GM21786 (cell line): ENCODE data around the gene MLN.
"Not testable (repeated sequence)": the region's sequence is repeated elsewhere in the genome, so short reads cannot be mapped to it uniquely, and the experiment has no call there.

Source experiments
- ATAC-seq: cut with Tn5 transposase; IDR thresholded peaks from one replicate; pipeline ENCODE4 v1.9.1; 2021; ENCODE audit not compliant: unreplicated experiment

MLN gene

DNA sequence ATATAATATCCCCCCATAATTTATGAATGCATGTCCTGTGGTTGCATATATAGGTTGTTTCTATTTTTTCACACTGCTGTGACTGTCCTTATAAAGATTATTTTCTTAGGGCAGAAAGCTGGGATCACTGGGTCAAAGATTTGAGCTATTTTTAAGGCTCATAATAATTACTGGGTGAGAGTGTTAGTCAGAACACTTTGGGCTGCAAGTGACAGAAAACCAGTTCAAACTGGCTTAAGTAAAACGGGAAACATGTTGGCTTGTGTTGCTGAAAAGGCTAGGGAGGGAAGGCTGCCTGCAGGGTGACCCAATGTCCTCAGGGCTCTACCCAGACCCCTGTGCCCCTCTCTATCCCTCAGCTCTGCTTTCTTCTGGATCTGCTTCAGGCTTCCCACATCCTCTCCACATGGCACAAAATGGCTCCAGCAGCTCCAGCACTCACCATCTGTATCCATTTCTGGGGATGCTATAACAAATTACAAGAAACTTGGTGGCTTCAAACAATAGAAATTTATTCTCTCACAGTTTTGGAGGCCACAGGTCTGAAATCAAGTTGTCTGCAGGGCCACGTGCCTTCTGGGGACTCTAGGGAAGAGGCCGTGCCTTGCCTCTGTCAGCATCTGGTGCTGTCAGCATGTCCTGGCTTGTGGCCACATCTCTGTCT lies 33.1 kb upstream of the MLN start:
- ATAC-seq, result no peak

DNA sequence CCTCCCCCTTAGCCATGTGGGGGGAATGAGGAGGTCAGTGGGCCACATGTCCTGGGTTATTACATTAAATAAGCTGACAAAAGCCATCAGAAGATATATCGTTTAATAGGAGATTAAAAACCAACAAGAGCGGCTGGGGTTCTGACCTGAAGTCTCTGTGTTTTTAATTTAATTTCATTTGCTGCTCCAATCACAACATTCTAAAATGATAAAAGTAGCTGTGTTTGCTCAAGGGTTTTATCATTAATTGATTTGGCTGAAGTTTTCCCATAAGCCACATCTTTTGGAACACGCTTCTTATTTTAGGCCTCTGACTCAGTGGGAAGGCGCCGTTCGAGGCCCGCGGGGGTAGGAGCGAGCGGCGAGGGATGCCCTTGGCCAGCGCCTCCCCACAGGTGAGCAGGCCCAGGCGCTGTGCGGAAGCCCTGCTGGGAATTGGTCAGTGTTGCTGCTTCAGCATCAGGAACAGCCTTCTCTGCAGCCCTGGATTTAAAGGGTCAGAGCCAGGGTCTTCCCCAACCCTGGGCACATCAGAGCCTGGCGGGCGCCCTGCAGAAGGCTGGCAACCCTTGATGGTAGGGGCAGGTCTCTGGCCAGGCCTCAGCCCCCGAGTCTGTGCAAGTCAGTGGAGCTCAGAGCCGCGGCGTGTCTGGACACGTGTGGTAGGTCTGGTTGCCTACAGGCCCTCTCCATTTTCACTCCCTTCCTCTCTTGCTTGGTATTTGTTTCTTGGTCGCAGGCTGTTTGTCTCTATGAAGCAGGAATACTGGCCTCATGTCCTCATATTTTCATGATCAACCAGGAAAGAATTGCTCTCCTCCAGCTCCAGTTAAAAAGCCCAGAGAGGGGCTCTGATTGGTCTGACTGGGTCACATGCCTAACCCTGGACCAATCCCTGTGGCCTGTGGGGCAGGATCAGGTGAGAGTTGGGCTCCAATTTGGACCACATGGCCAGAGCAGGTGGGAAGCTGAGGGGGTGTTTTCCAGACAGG lies 30.9 kb upstream of the MLN start:
- ATAC-seq, result no peak

DNA sequence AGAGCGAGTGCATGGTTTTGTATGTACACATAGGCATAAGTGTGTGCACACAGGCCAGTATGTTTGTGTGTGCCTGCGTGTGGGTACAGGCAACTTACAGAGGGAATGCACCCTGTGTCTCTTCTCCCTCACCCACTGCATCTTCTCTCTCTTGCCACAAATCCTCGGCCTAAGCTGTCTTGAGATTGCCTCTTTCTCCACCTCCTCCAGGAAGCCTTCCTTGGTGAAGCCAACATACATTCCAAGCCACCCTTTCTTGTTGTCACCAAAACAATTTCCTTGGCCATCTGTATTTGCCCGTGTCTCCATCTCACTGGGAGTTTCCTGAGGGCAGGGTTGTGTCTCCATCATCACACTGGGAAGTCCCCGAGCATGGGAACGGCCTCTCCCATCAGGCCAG lies 29.8 kb upstream of the MLN start:
- ATAC-seq, result no peak

DNA sequence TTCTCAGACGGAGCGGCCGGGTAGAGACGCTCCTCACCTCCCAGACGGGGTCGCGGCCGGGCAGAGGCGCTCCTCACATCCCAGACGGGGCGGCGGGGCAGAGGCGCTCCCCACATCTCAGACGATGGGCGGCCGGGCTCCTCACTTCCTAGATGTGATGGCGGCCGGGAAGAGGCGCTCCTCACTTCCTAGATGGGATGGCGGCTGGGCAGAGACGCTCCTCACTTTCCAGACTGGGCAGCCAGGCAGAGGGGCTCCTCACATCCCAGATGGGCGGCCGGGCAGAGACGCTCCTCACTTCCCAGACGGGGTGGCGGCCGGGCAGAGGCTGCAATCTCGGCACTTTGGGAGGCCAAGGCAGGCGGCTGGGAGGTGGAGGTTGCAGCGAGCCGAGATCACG lies 29.0 kb upstream of the MLN start:
- not testable (repeated sequence) for ATAC-seq

DNA sequence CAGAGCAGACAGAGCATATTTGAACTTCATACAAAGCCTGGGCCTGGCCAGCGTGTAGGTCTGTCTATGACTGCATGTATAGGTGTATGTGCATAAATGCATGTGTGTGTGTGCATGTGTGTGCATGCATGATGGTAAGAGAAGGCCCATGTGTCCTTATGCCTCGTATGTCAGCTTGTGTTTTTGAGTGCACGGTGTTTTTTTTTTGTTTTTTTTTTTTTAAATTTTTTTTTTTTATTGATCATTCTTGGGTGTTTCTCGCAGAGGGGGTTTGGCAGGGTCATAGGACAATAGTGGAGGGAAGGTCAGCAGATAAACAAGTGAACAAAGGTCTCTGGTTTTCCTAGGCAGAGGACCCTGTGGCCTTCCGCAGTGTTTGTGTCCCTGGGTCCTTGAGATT lies 27.9 kb upstream of the MLN start:
- ATAC-seq, result not testable (repeated sequence)

DNA sequence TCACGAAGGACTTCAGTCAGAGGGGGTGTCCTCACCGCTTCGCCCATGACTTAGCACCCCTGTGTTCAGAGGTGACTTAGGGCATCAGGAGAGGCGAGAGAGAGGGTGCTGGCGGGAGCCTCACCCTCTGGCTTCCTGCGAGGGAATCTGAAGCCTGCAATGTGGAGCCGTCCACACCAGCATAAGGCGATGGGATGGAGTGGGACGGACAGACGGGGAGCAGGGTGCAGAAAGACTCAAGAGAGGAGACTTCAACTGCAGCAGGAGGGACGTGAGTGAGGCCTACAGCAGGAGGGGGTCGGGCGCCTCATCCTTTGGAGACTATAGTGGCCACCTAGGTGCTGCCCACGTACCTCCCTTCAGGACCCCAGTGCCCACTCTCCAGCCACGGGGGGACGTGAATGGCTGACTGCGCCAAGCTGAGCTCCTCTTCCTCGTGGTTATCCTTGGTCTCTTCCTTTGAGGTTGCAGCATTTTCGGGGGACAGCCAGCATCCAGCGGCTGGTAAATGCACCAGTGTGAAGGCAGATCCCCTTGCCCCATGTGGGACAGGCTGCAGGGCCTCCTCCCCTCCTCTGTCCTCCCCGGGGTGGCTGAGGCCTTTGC lies 26.9 kb upstream of the MLN start:
- ATAC-seq, result no peak

DNA sequence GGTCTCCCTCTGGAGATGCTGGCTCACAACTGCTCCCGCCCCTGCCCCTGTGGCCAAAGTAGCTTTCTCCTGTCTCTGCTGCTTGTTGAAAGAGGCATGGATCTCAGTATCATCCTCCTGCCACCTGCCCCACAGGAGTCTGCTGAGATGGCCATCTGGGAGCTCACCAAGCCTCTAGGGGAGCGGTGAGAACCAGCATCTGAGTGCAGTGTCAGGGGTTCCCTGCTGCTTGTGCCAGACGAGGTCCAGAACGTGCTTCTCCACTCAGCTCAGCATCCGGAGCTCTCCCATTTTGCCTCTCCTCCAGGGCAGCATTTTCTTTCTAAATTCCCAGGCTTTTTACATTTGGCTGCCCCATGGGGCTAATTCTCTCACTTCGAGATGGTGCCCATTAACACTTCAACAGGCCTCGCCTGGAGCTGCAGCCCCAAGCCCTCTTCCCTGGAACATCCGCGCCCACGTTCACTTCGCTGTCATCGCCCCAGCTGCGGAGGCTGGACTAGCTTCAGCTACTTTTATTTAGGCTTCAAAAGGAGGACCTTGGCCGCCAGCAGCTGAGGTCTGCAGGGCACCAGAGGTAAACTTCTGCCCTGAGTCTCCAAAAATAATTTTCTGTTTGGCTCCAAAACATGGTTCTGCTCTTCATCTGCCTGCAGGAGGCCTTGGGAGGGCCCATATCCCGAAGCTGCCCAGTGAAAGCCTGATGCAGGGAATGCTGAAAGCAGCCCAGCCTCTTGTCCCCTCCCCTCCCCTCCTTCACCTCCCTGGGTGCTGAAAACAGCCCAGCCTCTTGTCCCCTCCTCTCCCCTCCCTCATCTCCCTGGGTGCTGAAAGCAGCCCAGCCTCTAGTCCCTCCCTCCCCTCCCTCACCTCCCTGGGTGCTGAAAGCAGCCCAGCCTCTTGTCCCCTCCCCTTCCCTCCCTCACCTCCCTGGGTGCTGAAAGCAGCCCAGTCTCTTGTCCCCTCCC lies 25.2 kb upstream of the MLN start:
- no peak for ATAC-seq

DNA sequence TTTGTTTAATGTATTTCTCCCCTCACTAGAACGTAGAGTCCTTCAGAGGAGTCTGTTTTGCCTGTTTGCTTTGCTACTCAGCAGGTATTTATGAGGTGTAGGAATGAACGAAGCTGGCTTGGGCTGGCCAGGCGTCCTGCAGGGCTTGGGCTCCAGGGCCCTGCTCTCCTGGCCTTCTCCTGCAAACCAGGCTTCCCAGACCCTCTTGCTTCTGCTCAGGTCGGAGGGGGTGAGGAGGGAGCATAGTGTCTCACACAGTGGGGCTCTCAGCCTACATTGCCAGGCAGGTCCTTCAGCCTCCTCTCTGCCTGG lies 24.6 kb upstream of the MLN start:
- no peak for ATAC-seq

DNA sequence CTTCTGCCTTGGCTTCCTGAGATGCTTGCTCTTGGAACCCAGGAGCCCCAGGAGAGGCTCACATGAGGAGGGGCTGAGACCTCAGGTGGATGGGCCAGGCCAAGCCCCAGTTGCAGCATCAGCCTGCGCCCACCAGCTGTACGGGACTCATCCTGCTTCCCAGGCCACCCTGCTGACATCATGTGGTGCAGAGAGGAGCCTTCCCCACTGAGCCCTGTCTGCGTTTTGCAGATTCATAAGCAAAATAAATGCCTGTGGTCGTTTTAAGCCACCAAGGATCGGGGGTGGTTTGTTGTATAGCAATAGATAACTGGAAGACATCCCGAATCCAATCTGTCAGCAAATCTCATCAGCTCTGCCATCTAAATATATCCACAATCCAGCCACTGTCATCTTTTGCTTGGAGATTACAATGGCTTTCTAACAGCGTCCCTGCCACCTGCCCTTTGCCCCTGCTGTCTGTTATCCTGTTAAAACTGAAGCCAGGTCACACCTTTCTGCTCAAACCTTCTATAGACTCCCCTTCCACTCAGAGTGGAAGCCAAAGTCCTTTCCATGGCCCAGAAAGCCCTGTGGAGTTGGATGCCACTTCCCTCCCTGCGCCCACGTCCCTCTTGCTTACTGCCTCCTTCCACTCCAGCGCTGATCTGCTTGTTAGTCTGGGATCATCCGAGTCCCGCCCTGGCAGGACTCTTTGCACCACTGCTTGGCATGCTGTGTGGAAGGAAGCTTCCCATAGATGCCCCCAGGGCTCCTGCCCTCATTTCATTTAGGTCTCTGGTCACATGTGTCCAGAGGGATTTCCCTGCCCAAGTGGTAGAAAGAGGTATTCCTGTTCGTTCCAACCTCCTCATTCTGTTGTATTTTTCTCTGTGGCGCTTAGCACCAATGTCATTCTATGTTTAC lies 24.0 kb upstream of the MLN start:
- ATAC-seq, result no peak

DNA sequence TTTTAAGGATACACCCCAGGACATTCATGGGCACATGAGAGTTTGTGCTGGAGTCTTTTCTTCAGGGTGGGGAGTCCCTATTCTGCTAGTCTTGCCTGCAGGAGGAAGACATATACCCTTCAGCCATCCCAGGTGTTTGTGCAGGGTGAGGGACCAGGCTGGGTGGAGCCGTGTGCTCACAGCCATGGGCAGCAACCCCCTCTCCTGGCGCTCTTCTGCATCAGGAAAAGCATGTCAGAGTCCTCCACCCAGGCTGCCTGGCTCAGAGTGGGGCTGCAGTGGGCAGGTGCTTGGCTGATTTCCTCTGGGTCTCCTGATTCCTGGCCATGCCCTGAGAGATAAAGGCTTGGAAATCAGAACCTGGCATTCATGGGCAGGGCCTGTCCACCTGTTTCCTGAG lies 22.7 kb upstream of the MLN start:
- ATAC-seq, result no peak

DNA sequence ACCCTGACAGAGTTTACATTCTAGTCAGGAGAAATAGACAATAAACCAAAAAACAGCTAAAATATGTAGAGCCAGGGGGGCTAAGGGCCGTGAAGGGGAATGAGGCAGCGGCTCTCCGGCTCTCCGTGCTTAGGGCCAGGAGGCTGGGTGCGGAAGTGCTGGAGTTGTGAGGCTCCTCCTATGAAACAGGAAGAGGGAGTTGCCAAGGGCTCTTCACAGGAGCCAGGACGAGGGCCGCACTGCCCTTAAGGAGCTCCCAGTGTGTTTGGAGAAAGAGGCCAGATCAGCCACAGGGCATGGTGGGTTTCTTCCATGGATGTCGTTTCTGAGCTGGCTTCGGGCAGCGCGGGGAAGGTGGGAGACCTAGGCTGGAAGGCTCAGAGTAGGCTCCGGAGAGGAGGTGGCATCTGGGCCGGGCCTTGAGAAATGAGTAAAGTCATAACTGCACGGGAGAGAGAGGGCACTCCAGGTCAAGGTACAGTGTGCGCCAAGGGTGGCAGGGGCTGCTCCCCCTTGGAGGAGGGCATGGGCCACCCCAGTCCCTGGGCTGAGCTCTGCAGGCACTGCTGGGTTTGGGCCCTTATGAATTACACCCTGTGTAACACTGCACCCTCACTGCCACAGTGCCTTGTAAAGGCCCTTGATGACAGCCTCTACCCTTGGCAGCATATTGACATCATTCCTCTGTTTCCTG lies 20.8 kb upstream of the MLN start:
- ATAC-seq, result no peak

DNA sequence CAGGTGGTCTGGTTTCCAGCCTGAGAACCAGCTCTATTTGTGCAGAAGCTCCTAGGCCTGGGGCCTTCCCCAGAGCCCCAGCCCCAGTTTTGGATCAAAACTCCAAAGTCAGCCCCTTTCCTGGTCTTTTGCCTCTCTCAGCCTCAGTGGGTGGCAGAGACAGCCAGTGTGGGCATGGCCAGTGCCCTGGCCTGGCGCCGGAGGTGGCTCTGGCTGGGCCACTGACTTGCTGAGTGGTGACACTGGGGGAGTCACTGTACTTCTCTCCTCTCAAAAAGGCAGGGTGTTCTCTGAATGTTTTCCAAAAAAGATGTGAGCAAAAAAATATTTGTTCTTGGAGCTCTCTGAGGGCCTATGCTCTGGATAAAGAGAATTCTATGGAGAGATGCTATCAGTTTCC lies 20.0 kb upstream of the MLN start:
- no peak for ATAC-seq

DNA sequence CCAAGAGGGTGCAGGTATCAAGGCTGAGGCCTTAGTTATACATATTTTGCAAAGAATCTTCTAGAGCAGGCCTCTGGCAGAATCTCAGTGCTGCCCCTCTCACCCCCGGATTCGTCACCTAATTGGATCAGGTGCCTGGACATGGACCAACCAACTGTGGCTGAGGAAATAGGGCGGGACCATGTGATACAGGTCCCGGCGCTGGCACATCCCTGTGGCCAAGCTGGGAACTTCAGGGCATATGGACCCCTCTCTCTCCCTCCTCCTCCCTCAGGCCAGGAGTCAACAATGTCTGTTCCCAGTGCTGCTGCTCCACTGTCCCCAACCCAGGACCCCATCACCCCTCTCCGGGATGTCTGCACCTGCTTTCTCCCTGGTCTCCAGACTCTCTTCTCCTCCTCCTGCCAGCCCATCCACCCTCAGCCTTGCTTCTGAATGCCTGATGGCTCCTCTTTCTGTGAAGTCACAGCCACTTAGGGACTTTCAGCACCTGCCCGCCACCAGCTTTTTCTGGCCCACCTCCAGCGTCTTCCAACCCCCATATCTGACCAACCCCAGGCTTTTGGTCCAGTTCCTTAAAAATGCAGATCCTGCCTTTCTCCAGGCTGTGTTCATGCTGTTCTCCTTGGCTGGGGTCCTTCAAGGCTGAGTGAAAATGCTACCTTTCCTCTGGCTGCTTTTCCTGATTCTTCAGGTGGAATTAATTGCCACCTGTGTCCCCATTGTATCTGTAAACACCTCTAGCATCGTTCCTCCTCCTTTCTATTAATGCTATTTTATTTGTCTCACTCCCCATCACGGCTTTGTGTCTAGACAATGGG lies 19.0 kb upstream of the MLN start:
- no peak for ATAC-seq

DNA sequence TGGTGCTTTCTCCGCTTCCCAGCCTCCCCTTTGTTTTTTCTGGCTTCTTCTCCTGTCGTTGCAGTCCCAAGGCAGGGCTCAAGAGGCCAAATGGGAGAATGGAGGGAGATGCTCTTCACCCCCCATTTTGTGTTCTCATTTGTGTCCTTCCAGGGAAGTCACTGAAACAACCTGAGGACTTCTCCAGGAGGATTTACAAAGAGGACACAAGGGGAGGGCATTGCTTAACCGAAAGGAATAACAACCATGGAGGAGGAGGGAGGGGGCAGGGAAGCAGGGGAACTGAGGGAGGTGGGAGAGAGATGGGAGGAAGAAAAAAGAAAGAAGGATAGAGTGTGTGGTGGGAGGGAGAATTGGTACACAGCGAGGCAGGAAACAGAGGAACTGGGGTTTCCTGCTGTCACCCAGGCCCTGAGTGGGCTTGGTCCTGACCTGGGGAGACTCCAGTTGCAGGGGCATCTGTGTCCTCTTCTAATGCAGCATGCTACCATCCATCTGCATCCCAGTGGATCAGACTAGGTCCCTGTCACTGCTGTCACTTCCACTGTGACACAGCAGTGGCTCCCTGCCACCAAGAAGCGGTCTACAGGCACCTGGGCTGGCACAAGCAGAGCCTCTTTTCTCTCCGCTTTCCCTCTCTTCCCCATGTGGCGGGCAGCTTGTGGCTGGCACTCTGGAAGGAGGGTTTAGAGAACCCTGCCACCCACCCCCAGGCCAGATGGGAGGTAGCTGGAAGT lies 17.1 kb upstream of the MLN start:
- no peak for ATAC-seq

DNA sequence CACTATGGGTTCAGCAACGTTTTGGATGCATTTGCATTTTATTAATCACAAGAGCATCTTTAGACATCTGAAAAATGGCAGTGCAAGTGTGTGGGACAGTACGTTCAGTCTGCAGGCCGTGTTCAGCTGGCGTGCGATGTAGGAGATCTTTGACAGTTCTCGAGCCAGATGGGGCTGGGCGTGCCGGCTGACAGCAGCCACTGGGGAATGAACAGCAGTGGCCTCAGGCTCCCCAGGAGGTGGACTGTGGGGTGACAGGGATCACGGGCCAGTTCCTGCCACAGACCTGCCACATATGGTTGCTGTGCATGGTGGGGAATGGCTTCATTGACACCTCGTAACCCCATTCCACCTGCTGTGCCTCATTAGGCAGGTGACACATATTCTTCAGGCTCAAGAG lies 16.4 kb upstream of the MLN start:
- ATAC-seq, result no peak

DNA sequence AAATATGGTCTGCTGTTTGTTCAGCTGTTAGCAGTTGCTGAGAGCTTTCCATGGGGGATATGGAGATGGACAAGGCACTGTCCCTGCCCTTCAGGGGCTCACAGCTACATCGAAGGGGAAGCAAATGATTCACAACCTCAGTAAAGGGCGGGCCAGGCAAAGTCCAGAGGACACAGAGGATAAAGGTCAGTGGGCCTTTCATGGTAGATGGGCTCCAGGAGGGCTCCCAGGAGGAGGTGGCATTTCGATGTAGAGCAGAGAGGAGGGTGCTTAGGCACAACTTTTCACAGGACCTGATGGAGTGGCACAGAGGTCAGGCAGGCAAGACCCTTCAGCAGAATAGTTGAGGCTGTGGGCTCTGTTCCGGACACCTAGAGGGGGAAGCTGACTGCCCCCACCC lies 15.2 kb upstream of the MLN start:
- ATAC-seq, result no peak

DNA sequence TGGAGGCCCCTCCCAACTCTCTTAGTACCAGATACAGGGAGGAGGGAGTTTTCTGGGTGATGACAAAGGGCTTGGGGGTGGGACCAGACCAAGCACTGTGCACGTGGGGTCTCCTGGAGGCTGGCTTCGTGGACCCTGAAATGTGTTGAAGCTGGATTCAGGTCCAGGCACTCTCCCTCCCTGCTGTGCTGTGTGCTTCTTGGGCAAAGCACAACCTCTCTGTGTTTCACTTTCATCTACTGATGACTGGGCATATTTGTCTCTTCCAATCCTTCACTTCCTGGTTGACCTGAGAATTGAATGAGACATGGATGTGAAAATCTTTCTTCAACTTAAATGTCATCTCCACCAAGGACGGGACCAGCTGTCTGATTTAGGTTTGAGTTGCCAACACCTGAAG lies 14.5 kb upstream of the MLN start:
- ATAC-seq, result no peak

DNA sequence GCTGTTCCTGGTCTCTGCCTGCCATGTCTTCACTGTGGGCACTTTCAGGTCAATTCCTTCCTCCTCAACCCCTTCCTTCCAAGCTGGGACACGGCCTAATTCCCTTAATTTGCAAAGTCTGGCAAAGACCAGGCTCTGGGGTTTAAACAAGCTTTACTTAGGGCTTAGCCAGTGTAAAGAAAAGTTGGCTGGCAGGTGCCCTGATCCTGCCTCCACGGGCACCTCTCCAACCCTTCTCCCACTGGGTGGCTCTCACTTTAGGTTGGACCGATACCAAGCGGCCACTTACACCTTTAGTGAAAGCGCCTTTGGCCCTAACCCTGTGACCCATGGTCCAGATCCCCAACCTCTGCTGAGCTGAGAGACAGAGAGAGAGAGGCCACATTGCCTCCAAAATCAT lies 13.7 kb upstream of the MLN start:
- no peak for ATAC-seq
